SU-DHL-6 (cell line): Measurements from ENCODE around the gene UGP2.

Experiments
- H2AFZ ChIP-seq: fragments of 200-600 bp; sonication (generic); 2 replicates; pipeline ENCODE4 v1.6.1; 2014; ENCODE audit warnings: low read depth, mild to moderate bottlenecking, moderate library complexity, mixed read lengths, antibody characterized with exemption, low read length; ENCODE audit not compliant: severe bottlenecking
- H3F3A ChIP-seq: fragments of 200-600 bp; shearing (Covaris generic); 2 replicates; pipeline ENCODE4 v1.6.0; 2016; ENCODE audit warnings: antibody characterized with exemption, mild to moderate bottlenecking; ENCODE audit not compliant: insufficient read depth
- H3K27ac ChIP-seq: fragments of 200-600 bp; sonication (generic); 2 replicates; pipeline ENCODE4 v1.5.1; 2016; ENCODE audit warnings: low read depth, mild to moderate bottlenecking, low read length, moderate library complexity, mixed read lengths
- H3K27me3 ChIP-seq: fragments of 200-600 bp; sonication (generic), shearing (Covaris generic); 2 replicates; pipeline ENCODE4 v1.6.0; 2014; ENCODE audit warnings: mild to moderate bottlenecking, low read length
- H3K36me3 ChIP-seq: fragments of 200-600 bp; sonication (generic); 2 replicates; pipeline ENCODE4 v1.6.1; 2014; ENCODE audit warnings: mild to moderate bottlenecking, low read length, mixed read lengths
- H3K4me2 ChIP-seq: fragments of 300-600, 200-600 bp; shearing (Covaris generic), sonication (generic); 2 replicates; pipeline ENCODE4 v1.6.0; 2014; ENCODE audit warnings: low read length, low read depth, mild to moderate bottlenecking; ENCODE audit not compliant: poor library complexity, severe bottlenecking
- H3K4me3 ChIP-seq: fragments of 200-600 bp; sonication (generic); 2 replicates; pipeline ENCODE4 v1.5.1; 2014; ENCODE audit warnings: antibody characterized with exemption, low read length, mild to moderate bottlenecking, mixed read lengths; ENCODE audit not compliant: insufficient read depth, poor library complexity, severe bottlenecking
- H3K79me2 ChIP-seq: fragments of 200-600 bp; sonication (generic); 2 replicates; pipeline ENCODE4 v1.6.1; 2014; ENCODE audit warnings: mild to moderate bottlenecking, low read length, moderate library complexity; ENCODE audit not compliant: insufficient read depth
- H3K9ac ChIP-seq: fragments of 200-600 bp; sonication (generic); 2 replicates; pipeline ENCODE4 v1.7.0; 2014; ENCODE audit warnings: mild to moderate bottlenecking, low read length
- H3K9me2 ChIP-seq: fragments of 200-600 bp; sonication (generic); replicated peaks from 2 replicates; pipeline ENCODE4 v1.6.1; 2014; ENCODE audit warnings: low read length; ENCODE audit not compliant: insufficient read depth
- H3K9me3 ChIP-seq: fragments of 200-600 bp; sonication (generic); 2 replicates; pipeline ENCODE4 v1.6.1; 2014; ENCODE audit warnings: low read length, mixed read lengths; ENCODE audit not compliant: insufficient read depth
- H4K20me1 ChIP-seq: fragments of 200-600 bp; sonication (generic); 2 replicates; pipeline ENCODE4 v1.6.1; 2014; ENCODE audit warnings: low read depth, mild to moderate bottlenecking, antibody characterized with exemption, low read length, moderate library complexity, mixed read lengths
- EZH2phosphoT487 ChIP-seq: fragments of 200-600 bp; sonication (generic), shearing (Covaris generic); conservative IDR thresholded peaks from 2 replicates; pipeline ENCODE4 v1.6.1; 2018; ENCODE audit warnings: mild to moderate bottlenecking, antibody characterized with exemption, low read length, moderate library complexity, mixed read lengths
- TF ChIP-seq, protein P1 (sequence below): fragments of 200-600 bp; sonication (generic); IDR thresholded peaks from one replicate; pipeline ENCODE4 v1.5.1; 2017; ENCODE audit warnings: antibody characterized with exemption, mild to moderate bottlenecking, low read length, moderate library complexity; ENCODE audit not compliant: insufficient read depth, poor library complexity, severe bottlenecking

The UGP2 gene

GRCh38 chr2:63898839-63899238, 57.1 kb downstream of the UGP2 start:
- no peak overlapping the region for H2AFZ ChIP-seq
- H4K20me1 ChIP-seq: no peaks in the 10 kb centered on the region
- no peaks in the 10 kb centered on the region for H3K79me2 ChIP-seq
- H3K4me2 ChIP-seq: no peak overlapping the region
- no peak for TF ChIP-seq EZH2phosphoT487
- TF ChIP-seq, protein P1, sequence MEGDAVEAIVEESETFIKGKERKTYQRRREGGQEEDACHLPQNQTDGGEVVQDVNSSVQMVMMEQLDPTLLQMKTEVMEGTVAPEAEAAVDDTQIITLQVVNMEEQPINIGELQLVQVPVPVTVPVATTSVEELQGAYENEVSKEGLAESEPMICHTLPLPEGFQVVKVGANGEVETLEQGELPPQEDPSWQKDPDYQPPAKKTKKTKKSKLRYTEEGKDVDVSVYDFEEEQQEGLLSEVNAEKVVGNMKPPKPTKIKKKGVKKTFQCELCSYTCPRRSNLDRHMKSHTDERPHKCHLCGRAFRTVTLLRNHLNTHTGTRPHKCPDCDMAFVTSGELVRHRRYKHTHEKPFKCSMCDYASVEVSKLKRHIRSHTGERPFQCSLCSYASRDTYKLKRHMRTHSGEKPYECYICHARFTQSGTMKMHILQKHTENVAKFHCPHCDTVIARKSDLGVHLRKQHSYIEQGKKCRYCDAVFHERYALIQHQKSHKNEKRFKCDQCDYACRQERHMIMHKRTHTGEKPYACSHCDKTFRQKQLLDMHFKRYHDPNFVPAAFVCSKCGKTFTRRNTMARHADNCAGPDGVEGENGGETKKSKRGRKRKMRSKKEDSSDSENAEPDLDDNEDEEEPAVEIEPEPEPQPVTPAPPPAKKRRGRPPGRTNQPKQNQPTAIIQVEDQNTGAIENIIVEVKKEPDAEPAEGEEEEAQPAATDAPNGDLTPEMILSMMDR: no peak
- H3F3A ChIP-seq: no peaks in the 10 kb centered on the region
- H3K27me3 ChIP-seq: no peaks in the 10 kb centered on the region
- no peak overlapping the region for H3K9ac ChIP-seq
- H3K9me2 ChIP-seq: no peaks in the 10 kb centered on the region
- H3K36me3 ChIP-seq: peaks cover 24% of the 10 kb centered on the region; the same call in 1 of the 2 replicates
- H3K9me3 ChIP-seq: peaks cover 7% of the 10 kb centered on the region; the same call in 1 of the 2 replicates
- H3K27ac ChIP-seq: no peak overlapping the region
- no peak overlapping the region for H3K4me3 ChIP-seq

DNA sequence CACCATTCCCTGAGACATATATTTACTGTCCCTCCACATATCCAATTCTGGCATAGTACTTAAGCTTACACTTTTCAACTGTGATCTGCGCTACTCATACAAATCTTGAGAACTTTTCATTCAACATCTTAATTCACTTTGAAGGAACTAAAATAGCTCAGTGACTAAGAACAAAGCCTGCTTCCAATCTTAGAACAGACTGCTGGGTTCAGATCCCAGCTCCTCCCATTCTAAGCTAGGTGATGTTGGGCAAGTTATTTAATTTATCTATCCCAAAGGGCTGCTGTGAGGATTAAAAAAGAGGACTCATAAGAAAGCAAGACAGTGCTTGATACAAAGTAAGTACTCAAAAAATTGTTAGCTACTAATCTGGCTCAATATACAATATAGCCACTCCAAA, 57.9 kb downstream of the UGP2 start:
- Histone ChIP-seq H3K27ac (no peak overlapping the region), H3K36me3 (peaks cover 25% of the 10 kb centered on the region; the same call in 1 of the 2 replicates), H3K27me3 (no peaks in the 10 kb centered on the region), H3K4me2 (no peak overlapping the region), H3K79me2 (no peaks in the 10 kb centered on the region), H2AFZ (no peak overlapping the region), H3K4me3 (no peak overlapping the region), H3K9ac (no peak overlapping the region), H4K20me1 (no peaks in the 10 kb centered on the region), H3K9me2 (no peaks in the 10 kb centered on the region), H3F3A (no peaks in the 10 kb centered on the region), H3K9me3 (peaks cover 7% of the 10 kb centered on the region; the same call in 1 of the 2 replicates)
- TF ChIP-seq EZH2phosphoT487: no peak
- TF ChIP-seq, protein P1: no peak

DNA sequence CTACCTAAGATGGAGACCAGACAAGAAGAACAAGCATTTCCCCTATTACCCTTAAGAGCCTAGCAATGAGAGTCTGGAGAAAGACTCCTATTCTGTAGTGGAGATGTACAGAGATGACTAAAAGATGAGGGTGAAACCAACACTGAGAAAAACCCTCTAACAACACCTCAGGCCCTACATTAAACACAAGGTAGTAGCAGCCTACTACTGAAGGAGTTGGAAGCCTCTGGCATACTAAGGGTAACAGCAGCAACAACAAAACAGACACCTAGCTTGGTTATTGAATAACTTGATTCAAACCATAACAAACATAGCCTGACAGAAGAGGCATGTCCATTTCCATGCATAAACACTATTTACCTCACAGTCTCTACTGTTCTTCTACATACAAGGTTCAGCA, 60.5 kb downstream of the UGP2 start:
- Histone ChIP-seq H3K27ac (no peak overlapping the region), H3K9me3 (peaks cover 7% of the 10 kb centered on the region; the same call in 1 of the 2 replicates), H3K4me2 (no peak overlapping the region), H3K4me3 (no peak overlapping the region), H3K36me3 (peaks cover 19% of the 10 kb centered on the region; the same call in 1 of the 2 replicates), H3K9ac (no peak overlapping the region), H3K9me2 (no peaks in the 10 kb centered on the region), H3K79me2 (no peaks in the 10 kb centered on the region), H3F3A (no peaks in the 10 kb centered on the region), H4K20me1 (no peaks in the 10 kb centered on the region), H3K27me3 (no peaks in the 10 kb centered on the region), H2AFZ (no peak overlapping the region)
- no peak for TF ChIP-seq EZH2phosphoT487
- TF ChIP-seq, protein P1: no peak
